CD4-positive, alpha-beta T cell (primary cell): ENCODE data around the gene PLA2G2A. TPM values are rescaled to one million over a fixed set of nuclear protein-coding genes. Genes with fewer than 3 reads are reported as not detected.

Source experiments
- ATAC-seq: fragments of 200-7000 bp; cut with Tn5 transposase; one replicate; pipeline ENCODE4 v1.10.0; 2022; ENCODE audit warnings: mild to moderate bottlenecking; ENCODE audit not compliant: poor library complexity
- CTCF ChIA-PET: fragments of 350-600 bp; sonication (Branson Sonifier 250); formaldehyde crosslinking; loops from one replicate; lab custom pipeline; 2021; ENCODE audit warnings: antibody characterized with exemption, inconsistent platforms; lab: Charles Lee
- POLR2A ChIA-PET: fragments of 350-600 bp; sonication (Branson Sonifier 250); formaldehyde crosslinking; loops from one replicate; lab custom pipeline; 2021; ENCODE audit warnings: antibody characterized with exemption, inconsistent platforms; lab: Charles Lee
- DNase-seq, 14 experiments: peaks; one replicate each; pipeline ENCODE4 v3.0.0-alpha.2; 2013 to 2020; ENCODE audit warnings: mixed read lengths in 2 of 14
- H3K27ac ChIP-seq, 2 donors: one replicate each; pipeline versions ENCODE4 v1.5.1 to v1.7.0; 2013; ENCODE audit warnings: low read length in 2 of 2, low read depth in 1 of 2, mild to moderate bottlenecking in 1 of 2
- H3K27me3 ChIP-seq, 2 experiments: 1 replicate in 1 of 2; 2 replicates in 1 of 2; pipeline versions ENCODE4 v1.6.1 to v1.7.0; 2013; ENCODE audit warnings: low read length in 2 of 2, control low read depth in 1 of 2, mild to moderate bottlenecking in 1 of 2, moderate library complexity in 1 of 2; ENCODE audit not compliant: insufficient read depth in 2 of 2, control insufficient read depth in 1 of 2
- H3K36me3 ChIP-seq: one replicate; pipeline ENCODE4 v1.6.1; 2013; ENCODE audit warnings: low read length, control low read depth; ENCODE audit not compliant: insufficient read depth
- H3K4me1 ChIP-seq: one replicate; pipeline ENCODE4 v1.6.1; 2013; ENCODE audit warnings: low read length, control low read depth; ENCODE audit not compliant: insufficient read depth
- H3K4me3 ChIP-seq: one replicate; pipeline ENCODE4 v1.5.1; 2013; ENCODE audit warnings: mild to moderate bottlenecking, low read length, moderate library complexity
- H3K9me3 ChIP-seq, 2 experiments: 1 replicate in 1 of 2; 2 replicates in 1 of 2; pipeline versions ENCODE4 v1.6.1 to v1.7.0; 2013; ENCODE audit warnings: low read length in 2 of 2, mild to moderate bottlenecking in 2 of 2, control low read depth in 1 of 2, moderate library complexity in 1 of 2; ENCODE audit not compliant: control insufficient read depth in 1 of 2, insufficient read depth in 1 of 2
- H3K27ac Mint-ChIP-seq: one replicate; pipeline ENCODE4 v1.8.0; 2020; ENCODE audit warnings: mixed read lengths
- H3K27me3 Mint-ChIP-seq: one replicate; pipeline ENCODE4 v1.8.0; 2021; ENCODE audit warnings: mixed read lengths
- H3K36me3 Mint-ChIP-seq: one replicate; pipeline ENCODE4 v1.8.0; 2021; ENCODE audit warnings: low read depth, mixed read lengths
- H3K4me1 Mint-ChIP-seq: one replicate; pipeline ENCODE4 v1.8.0; 2021; ENCODE audit warnings: low read depth, mixed read lengths
- H3K4me3 Mint-ChIP-seq: one replicate; pipeline ENCODE4 v1.8.0; 2020; ENCODE audit warnings: mild to moderate bottlenecking, mixed read lengths
- H3K9me3 Mint-ChIP-seq: one replicate; pipeline ENCODE4 v1.8.0; 2020; ENCODE audit warnings: mixed read lengths
- CTCF ChIP-seq: fragments of 200-600 bp; IDR thresholded peaks from one replicate; pipeline ENCODE4 v1.8.0; 2022; ENCODE audit warnings: antibody characterized with exemption, mild to moderate bottlenecking
- intact Hi-C, 2 experiments: fragments of 100-400 bp; cut with DNase I in 1 of 2; cut with micrococcal nuclease in 1 of 2; formaldehyde crosslinking; loops; one replicate each; pipeline versions ENCODE4 v1.15.1 to v1.9.0; 2023 to 2025; cut with DNase I, micrococcal nuclease
- total RNA-seq, 174 experiments: library from RNA in 2 of 174; stranded (reverse) in 2 of 174; gene quantifications; one replicate each; pipeline ENCODE4 v1.2.3 and lab custom pipeline; 2021 to 2026

The PLA2G2A gene
- total RNA-seq, 2 experiments from 2014 or later, result not detected

- Histone ChIP-seq H3K27ac (no peak overlapping the region), H3K4me1 (no peaks in the 10 kb centered on the region), H3K9me3 (no peaks in the 10 kb centered on the region), H3K36me3 (no peaks in the 10 kb centered on the region), H3K27me3 (no peaks in the 10 kb centered on the region), H3K4me3 (no peak overlapping the region)
- no peaks in the 10 kb centered on the region for H3K27me3 Mint-ChIP-seq
- ATAC-seq (no peak), DNase-seq (no peak)
- CTCF ChIA-PET, result no interaction called here
- H3K27ac Mint-ChIP-seq, result no peak overlapping the region
- H3K4me3 Mint-ChIP-seq, result no peak overlapping the region
- POLR2A ChIA-PET, result no interaction called here
- no peaks in the 10 kb centered on the region for H3K36me3 Mint-ChIP-seq
- H3K4me1 Mint-ChIP-seq, result no peaks in the 10 kb centered on the region
- no peak for TF ChIP-seq CTCF
- intact Hi-C loops, result no loop called here
- no peaks in the 10 kb centered on the region for H3K9me3 Mint-ChIP-seq
Measured at GRCh38 chr1:19940486-19941205, 38.8 kb downstream of the PLA2G2A start.

GRCh38 chr1:19938472-19938871 is 40.9 kb downstream of the PLA2G2A start:
- no peak overlapping the region for H3K4me3 ChIP-seq
- Mint-ChIP-seq H3K4me1 (no peaks in the 10 kb centered on the region), H3K27me3 (no peaks in the 10 kb centered on the region), H3K27ac (no peak overlapping the region), H3K4me3 (no peak overlapping the region), H3K9me3 (no peaks in the 10 kb centered on the region), H3K36me3 (no peaks in the 10 kb centered on the region)
- intact Hi-C loops, result no loop called here
- no peaks in the 10 kb centered on the region for H3K27me3 ChIP-seq
- DNase-seq (no peak), ATAC-seq (no peak)
- H3K4me1 ChIP-seq, result no peaks in the 10 kb centered on the region
- H3K36me3 ChIP-seq, result no peaks in the 10 kb centered on the region
- ChIA-PET POLR2A (no interaction called here), CTCF (no interaction called here)
- H3K9me3 ChIP-seq, result peaks cover 0 to 10% of the 10 kb centered on the region in 2 experiments
- TF ChIP-seq CTCF, result no peak
- H3K27ac ChIP-seq, result no peak overlapping the region

- Histone ChIP-seq H3K4me1 (no peaks in the 10 kb centered on the region), H3K4me3 (no peak overlapping the region), H3K36me3 (no peaks in the 10 kb centered on the region), H3K27ac (no peak overlapping the region), H3K27me3 (no peaks in the 10 kb centered on the region), H3K9me3 (peaks cover 13 to 28% of the 10 kb centered on the region in 2 experiments)
- Mint-ChIP-seq H3K4me3 (no peak overlapping the region), H3K4me1 (no peaks in the 10 kb centered on the region), H3K27ac (no peak overlapping the region), H3K27me3 (no peaks in the 10 kb centered on the region), H3K36me3 (peaks cover 5% of the 10 kb centered on the region), H3K9me3 (peaks cover 5% of the 10 kb centered on the region)
- ATAC-seq (no peak), DNase-seq (no peak)
- ChIA-PET CTCF (no interaction called here), POLR2A (no interaction called here)
- intact Hi-C loops, result no loop called here
- no peak for TF ChIP-seq CTCF
Measured at GRCh38 chr1:19936061-19936750, 43.2 kb downstream of the PLA2G2A start.
